K562 (cell line): ENCODE data around the gene CHKB. TPM values are rescaled to one million over a fixed set of nuclear protein-coding genes. Genes with fewer than 3 reads are reported as not detected.

Experiments used
- ATAC-seq: fragments of 200-7000 bp; cut with Tn5 transposase; 3 replicates; pipeline ENCODE4 v1.9.1; 2020; ENCODE audit warnings: moderate library complexity
- BruUV-seq: library from RNA; stranded (reverse); fragments of 400-500 nt; replicated peaks from 2 replicates; lab custom pipeline; 2021; lab: Mats Ljungman, UMichigan
- CTCF ChIA-PET: fragments of 300-600 bp; formaldehyde crosslinking; extraction: SDS; loops from one replicate; lab custom pipeline; 2021; ENCODE audit warnings: low intra/inter-chr PET ratio; lab: Yijun Ruan, JAX
- POLR2A ChIA-PET: fragments of 300-600, 350-650 bp; sonication (Branson Sonifier 250); formaldehyde crosslinking; extraction: SDS; loops from one replicate; lab custom pipeline; 2021; ENCODE audit warnings: antibody characterized with exemption, inconsistent platforms; lab: Yijun Ruan, JAX
- DNase-seq, 4 experiments: peaks; one replicate each; pipeline versions ENCODE4 v3.0.0 to v3.0.0-alpha.2; 2011 to 2018; ENCODE audit warnings: low spot score in 3 of 4, mixed read lengths in 3 of 4; ENCODE audit errors: extremely low read depth in 1 of 4
- FAIRE-seq: peaks from 2 replicates; lab custom pipeline; 2011; peaks lifted over from hg19 to GRCh38; lab: Jason Lieb, UNC
- H2AFZ ChIP-seq: 2 replicates; pipeline ENCODE4 v1.6.0; 2011; ENCODE audit warnings: low read depth, low read length, control low read depth, inconsistent platforms
- H3K27ac ChIP-seq: fragments of 200-600 bp; 3 replicates; pipeline ENCODE4 v1.8.0; 2011; ENCODE audit warnings: low read depth, mild to moderate bottlenecking, control low read depth, inconsistent platforms, low read length, moderate library complexity, mixed read lengths; ENCODE audit errors: extremely low read depth
- H3K27me3 ChIP-seq, 2 experiments: fragments of 300-600 bp in 1 of 2; 2 replicates in 1 of 2; 3 replicates in 1 of 2; pipeline versions ENCODE4 v1.6.0 to v1.8.0; 2011; ENCODE audit warnings: inconsistent platforms in 2 of 2, low read length in 2 of 2, mild to moderate bottlenecking in 1 of 2, mixed read lengths in 1 of 2, moderate library complexity in 1 of 2; ENCODE audit not compliant: control insufficient read depth in 2 of 2, insufficient read depth in 2 of 2
- H3K36me3 ChIP-seq: fragments of 300-600 bp; 3 replicates; pipeline ENCODE4 v1.8.0; 2011; ENCODE audit warnings: mild to moderate bottlenecking, low read length, inconsistent platforms; ENCODE audit not compliant: control insufficient read depth, insufficient read depth
- H3K4me1 ChIP-seq, 2 experiments: fragments of 200-600 bp in 1 of 2; replicated peaks in 1 of 2; 2 replicates in 1 of 2; 3 replicates in 1 of 2; pipeline versions ENCODE4 v1.5.1 to v1.8.0; 2011; ENCODE audit warnings: inconsistent platforms in 2 of 2, low read length in 2 of 2, mild to moderate bottlenecking in 1 of 2, mixed read lengths in 1 of 2, moderate library complexity in 1 of 2; ENCODE audit not compliant: control insufficient read depth in 2 of 2, insufficient read depth in 2 of 2
- H3K4me2 ChIP-seq: 2 replicates; pipeline ENCODE4 v1.6.1; 2011; ENCODE audit warnings: low read length, control low read depth, inconsistent platforms, mixed read lengths; ENCODE audit not compliant: insufficient read depth
- H3K4me3 ChIP-seq: fragments of 200-600 bp; sonication (generic), shearing (Covaris generic); 2 replicates; pipeline ENCODE4 v1.5.1; 2016; ENCODE audit warnings: control low read depth, inconsistent platforms
- H3K79me2 ChIP-seq: fragments of 200-600 bp; 3 replicates; pipeline ENCODE4 v1.8.0; 2011; ENCODE audit warnings: low read length, inconsistent platforms; ENCODE audit not compliant: control insufficient read depth, insufficient read depth
- H3K9ac ChIP-seq, 2 experiments: 2 replicates each; pipeline versions ENCODE4 v1.6.0 to v1.6.1; 2011; ENCODE audit warnings: low read depth in 2 of 2, low read length in 2 of 2, control low read depth in 1 of 2, inconsistent platforms in 1 of 2, mild to moderate bottlenecking in 1 of 2, mixed read lengths in 1 of 2; ENCODE audit not compliant: insufficient read depth in 1 of 2
- H3K9me1 ChIP-seq: one replicate; pipeline ENCODE4 v1.6.0; 2011; ENCODE audit warnings: inconsistent platforms, mild to moderate bottlenecking, low read length, moderate library complexity; ENCODE audit not compliant: control insufficient read depth, insufficient read depth
- H3K9me3 ChIP-seq: replicated peaks from 2 replicates; pipeline ENCODE4 v1.5.1; 2011; ENCODE audit warnings: low read depth, low read length, inconsistent platforms; ENCODE audit not compliant: control insufficient read depth, insufficient read depth
- H4K20me1 ChIP-seq: replicated peaks from 2 replicates; pipeline ENCODE4 v1.6.1; 2011; ENCODE audit warnings: low read length, inconsistent platforms, mixed read lengths; ENCODE audit not compliant: control insufficient read depth, insufficient read depth
- CCNT2 ChIP-seq: IDR thresholded peaks from 2 replicates; pipeline ENCODE4 v1.6.1; 2011; ENCODE audit warnings: borderline replicate concordance, low read depth, mild to moderate bottlenecking, moderate library complexity, mixed read lengths, low read length; ENCODE audit not compliant: insufficient read length; ENCODE audit errors: extremely low read depth
- HIVEP1 ChIP-seq: fragments of 250-450 bp; sonication (Bioruptor Pico); IDR thresholded peaks from 2 replicates; pipeline ENCODE4 v1.4.0; 2020; ENCODE audit warnings: mild to moderate bottlenecking
- JUNB ChIP-seq: fragments of 450-650 bp; formaldehyde crosslinking; conservative IDR thresholded peaks from 2 replicates; pipeline ENCODE4 v1.4.0; 2020; ENCODE audit warnings: mild to moderate bottlenecking
- MEF2D ChIP-seq: conservative IDR thresholded peaks from 2 replicates; pipeline ENCODE4 v1.6.1; 2016; ENCODE audit warnings: low read depth, missing genetic modification characterization, missing compliant biosample characterization
- NFYB ChIP-seq: IDR thresholded peaks from 2 replicates; pipeline ENCODE4 v1.6.1; 2011; ENCODE audit warnings: mild to moderate bottlenecking, moderate library complexity; ENCODE audit not compliant: insufficient read length; ENCODE audit errors: extremely low read depth
- SOX6 ChIP-seq: fragments of 450-650 bp; IDR thresholded peaks from 2 replicates; pipeline ENCODE4 v1.6.1; 2014; ENCODE audit warnings: mild to moderate bottlenecking
- ZNF143 ChIP-seq: sonication (generic); formaldehyde crosslinking; IDR thresholded peaks from 2 replicates; pipeline ENCODE4 v1.9.0; 2022; ENCODE audit warnings: mild to moderate bottlenecking, missing genetic modification reagents
- ZNF41 ChIP-seq: fragments of 250-450 bp; sonication (Bioruptor Pico); conservative IDR thresholded peaks from 2 replicates; pipeline ENCODE4 v1.4.0; 2020; ENCODE audit warnings: mild to moderate bottlenecking
- WGBS: fragments of 100-300 bp; shearing (Covaris generic); methylation state at CpG from one replicate; pipeline ENCODE4 v1.1.6; 2016; ENCODE audit warnings: low coverage, mixed read lengths; ENCODE audit not compliant: insufficient coverage; ENCODE audit errors: missing lambda C conversion rate; 5-methylcytosine and 5-hydroxymethylcytosine counted together
- in situ Hi-C: fragments of 300-500 bp; cut with MboI; formaldehyde crosslinking; loops from 4 replicates; pipeline ENCODE4 v1.15.0; 2018; ENCODE audit warnings: inconsistent platforms, mixed read lengths
- intact Hi-C: fragments of 100-400 bp; cut with micrococcal nuclease; formaldehyde crosslinking; loops from 2 replicates; pipeline ENCODE4 v1.14.2; 2022
- polyA plus RNA-seq, 8 experiments: library from polyadenylated mRNA; depleted of rRNA in 4 of 8; stranded (reverse) in 5 of 8; unstranded in 3 of 8; fragments of >200 nt; fragmentation: Nextera tagmentation in 2 of 8; fragmentation: Illumina TruSeq in 1 of 8; extraction: Ambion mirVana in 2 of 8; extraction: Trizol in 1 of 8; gene quantifications; 2 replicates each; pipeline versions ENCODE4 v1.2.1 to v1.2.3, GENCODE V29; 2011 to 2014; ENCODE audit warnings: inconsistent platforms in 1 of 8, missing spikeins in 1 of 8
- total RNA-seq, 7 experiments: library from RNA; depleted of rRNA in 6 of 7; stranded (reverse); fragments of >200 nt in 6 of 7; fragmentation: Illumina TruSeq in 2 of 7; extraction: Trizol in 2 of 7; gene quantifications; 2 replicates each; pipeline versions ENCODE4 v1.2.1 to v1.2.3, GENCODE V29; 2011 to 2021; ENCODE audit warnings: low replicate concordance in 1 of 7
- TF ChIP-seq, protein P1 (sequence below): sonication (generic); formaldehyde crosslinking; IDR thresholded peaks from 2 replicates; pipeline ENCODE4 v1.8.0; 2022; ENCODE audit warnings: mild to moderate bottlenecking, missing genetic modification reagents
- TF ChIP-seq, protein P2 (sequence below): fragments of 150-350 bp; conservative IDR thresholded peaks from 2 replicates; pipeline ENCODE4 v1.6.1; 2014; ENCODE audit warnings: low read length
- TF ChIP-seq, protein P3 (sequence below): sonication (generic); formaldehyde crosslinking; IDR thresholded peaks from 2 replicates; pipeline ENCODE4 v1.8.0; 2022; ENCODE audit warnings: mild to moderate bottlenecking, missing genetic modification reagents

Gene CHKB
- total and polyA plus RNA-seq, 9 of the 15 experiments (the other 6 are each of a cell fraction or from before 2014, with no cell fraction given): 2.7 to 31.0 (median 11.0) TPM

- Histone ChIP-seq H3K9me3 (no peaks in the 10 kb centered on the region), H3K9ac (no peak overlapping the region), H3K79me2 (no peaks in the 10 kb centered on the region), H3K4me3 (no peak overlapping the region), H3K27me3 (no peaks in the 10 kb centered on the region), H3K27ac (no peak overlapping the region), H3K4me1 (peaks cover 13 to 15% of the 10 kb centered on the region in 2 experiments), H3K4me2 (no peak overlapping the region), H4K20me1 (no peaks in the 10 kb centered on the region), H3K9me1 (no peaks in the 10 kb centered on the region), H2AFZ (no peak overlapping the region), H3K36me3 (no peaks in the 10 kb centered on the region)
- POLR2A ChIA-PET: interaction anchor here (1.3 to 2.1 kb wide), 4 partner anchors 11 to 19 kb away, joined by 3 to 8 read pairs (median 5); no protein-coding TSS in a partner anchor
- in situ Hi-C loops: no loop called here
- CTCF ChIA-PET: no interaction called here
- no peak for FAIRE-seq
- 54% methylated on average over 7 of the region's 10 CpGs for WGBS
- TF ChIP-seq ZNF41 (CRISPR knock-in tag) (no peak), NFYB (no peak), ZNF143 (no peak), JUNB (CRISPR knock-in tag) (no peak), SOX6 (no peak), MEF2D (no peak), CCNT2 (no peak), HIVEP1 (CRISPR knock-in tag) (no peak)
- TF ChIP-seq, protein P1, sequence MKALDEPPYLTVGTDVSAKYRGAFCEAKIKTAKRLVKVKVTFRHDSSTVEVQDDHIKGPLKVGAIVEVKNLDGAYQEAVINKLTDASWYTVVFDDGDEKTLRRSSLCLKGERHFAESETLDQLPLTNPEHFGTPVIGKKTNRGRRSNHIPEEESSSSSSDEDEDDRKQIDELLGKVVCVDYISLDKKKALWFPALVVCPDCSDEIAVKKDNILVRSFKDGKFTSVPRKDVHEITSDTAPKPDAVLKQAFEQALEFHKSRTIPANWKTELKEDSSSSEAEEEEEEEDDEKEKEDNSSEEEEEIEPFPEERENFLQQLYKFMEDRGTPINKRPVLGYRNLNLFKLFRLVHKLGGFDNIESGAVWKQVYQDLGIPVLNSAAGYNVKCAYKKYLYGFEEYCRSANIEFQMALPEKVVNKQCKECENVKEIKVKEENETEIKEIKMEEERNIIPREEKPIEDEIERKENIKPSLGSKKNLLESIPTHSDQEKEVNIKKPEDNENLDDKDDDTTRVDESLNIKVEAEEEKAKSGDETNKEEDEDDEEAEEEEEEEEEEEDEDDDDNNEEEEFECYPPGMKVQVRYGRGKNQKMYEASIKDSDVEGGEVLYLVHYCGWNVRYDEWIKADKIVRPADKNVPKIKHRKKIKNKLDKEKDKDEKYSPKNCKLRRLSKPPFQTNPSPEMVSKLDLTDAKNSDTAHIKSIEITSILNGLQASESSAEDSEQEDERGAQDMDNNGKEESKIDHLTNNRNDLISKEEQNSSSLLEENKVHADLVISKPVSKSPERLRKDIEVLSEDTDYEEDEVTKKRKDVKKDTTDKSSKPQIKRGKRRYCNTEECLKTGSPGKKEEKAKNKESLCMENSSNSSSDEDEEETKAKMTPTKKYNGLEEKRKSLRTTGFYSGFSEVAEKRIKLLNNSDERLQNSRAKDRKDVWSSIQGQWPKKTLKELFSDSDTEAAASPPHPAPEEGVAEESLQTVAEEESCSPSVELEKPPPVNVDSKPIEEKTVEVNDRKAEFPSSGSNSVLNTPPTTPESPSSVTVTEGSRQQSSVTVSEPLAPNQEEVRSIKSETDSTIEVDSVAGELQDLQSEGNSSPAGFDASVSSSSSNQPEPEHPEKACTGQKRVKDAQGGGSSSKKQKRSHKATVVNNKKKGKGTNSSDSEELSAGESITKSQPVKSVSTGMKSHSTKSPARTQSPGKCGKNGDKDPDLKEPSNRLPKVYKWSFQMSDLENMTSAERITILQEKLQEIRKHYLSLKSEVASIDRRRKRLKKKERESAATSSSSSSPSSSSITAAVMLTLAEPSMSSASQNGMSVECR (CRISPR knock-in tag): no peak
- TF ChIP-seq, protein P2, sequence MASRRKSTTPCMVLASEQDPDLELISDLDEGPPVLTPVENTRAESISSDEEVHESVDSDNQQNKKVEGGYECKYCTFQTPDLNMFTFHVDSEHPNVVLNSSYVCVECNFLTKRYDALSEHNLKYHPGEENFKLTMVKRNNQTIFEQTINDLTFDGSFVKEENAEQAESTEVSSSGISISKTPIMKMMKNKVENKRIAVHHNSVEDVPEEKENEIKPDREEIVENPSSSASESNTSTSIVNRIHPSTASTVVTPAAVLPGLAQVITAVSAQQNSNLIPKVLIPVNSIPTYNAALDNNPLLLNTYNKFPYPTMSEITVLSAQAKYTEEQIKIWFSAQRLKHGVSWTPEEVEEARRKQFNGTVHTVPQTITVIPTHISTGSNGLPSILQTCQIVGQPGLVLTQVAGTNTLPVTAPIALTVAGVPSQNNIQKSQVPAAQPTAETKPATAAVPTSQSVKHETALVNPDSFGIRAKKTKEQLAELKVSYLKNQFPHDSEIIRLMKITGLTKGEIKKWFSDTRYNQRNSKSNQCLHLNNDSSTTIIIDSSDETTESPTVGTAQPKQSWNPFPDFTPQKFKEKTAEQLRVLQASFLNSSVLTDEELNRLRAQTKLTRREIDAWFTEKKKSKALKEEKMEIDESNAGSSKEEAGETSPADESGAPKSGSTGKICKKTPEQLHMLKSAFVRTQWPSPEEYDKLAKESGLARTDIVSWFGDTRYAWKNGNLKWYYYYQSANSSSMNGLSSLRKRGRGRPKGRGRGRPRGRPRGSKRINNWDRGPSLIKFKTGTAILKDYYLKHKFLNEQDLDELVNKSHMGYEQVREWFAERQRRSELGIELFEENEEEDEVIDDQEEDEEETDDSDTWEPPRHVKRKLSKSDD: no peak
- TF ChIP-seq, protein P3, sequence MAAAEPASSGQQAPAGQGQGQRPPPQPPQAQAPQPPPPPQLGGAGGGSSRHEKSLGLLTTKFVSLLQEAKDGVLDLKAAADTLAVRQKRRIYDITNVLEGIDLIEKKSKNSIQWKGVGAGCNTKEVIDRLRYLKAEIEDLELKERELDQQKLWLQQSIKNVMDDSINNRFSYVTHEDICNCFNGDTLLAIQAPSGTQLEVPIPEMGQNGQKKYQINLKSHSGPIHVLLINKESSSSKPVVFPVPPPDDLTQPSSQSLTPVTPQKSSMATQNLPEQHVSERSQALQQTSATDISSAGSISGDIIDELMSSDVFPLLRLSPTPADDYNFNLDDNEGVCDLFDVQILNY (CRISPR knock-in tag): no peak
- DNase-seq: no peak
- ATAC-seq: no peak
- BruUV-seq: no TSS peak
- intact Hi-C loops: no loop called here
Measured at GRCh38 chr22:50540381-50540780, 42.3 kb downstream of the CHKB start.
